Thyroid gland (tissue), 4 donors: ENCODE measurements around the gene MORF4L2. TPM values are rescaled to one million over a fixed set of nuclear protein-coding genes. Genes with fewer than 3 reads are reported as not detected.
"Not testable (repeated sequence)": the region's sequence is repeated elsewhere in the genome, so short reads cannot be mapped to it uniquely, and the experiment has no call there.

Source experiments
- DNase-seq, 2 donors: peaks; one replicate each; pipeline ENCODE4 v3.0.0-alpha.2; 2019
- H3K27ac ChIP-seq, 3 donors: fragments of 200-600 bp; sonication (generic); 1 replicate in 2 of 3; 2 replicates in 1 of 3; pipeline ENCODE4 v1.5.1; 2016 to 2019; ENCODE audit warnings: mild to moderate bottlenecking in 1 of 3, moderate library complexity in 1 of 3
- H3K27me3 ChIP-seq: fragments of 200-600 bp; sonication (generic); one replicate; pipeline ENCODE4 v1.5.1; 2019
- H3K36me3 ChIP-seq, 2 donors: fragments of 200-600 bp; sonication (generic); one replicate each; pipeline ENCODE4 v1.5.1; 2016 to 2019
- H3K4me1 ChIP-seq, 2 donors: fragments of 200-600 bp; sonication (generic); one replicate each; pipeline ENCODE4 v1.5.1; 2017 to 2019
- H3K4me3 ChIP-seq, 3 donors: fragments of 200-600 bp; sonication (generic); replicated peaks in 1 of 3; 1 replicate in 2 of 3; 2 replicates in 1 of 3; pipeline ENCODE4 v1.5.1; 2016; ENCODE audit warnings: mild to moderate bottlenecking in 1 of 3
- H3K9me3 ChIP-seq: fragments of 200-600 bp; sonication (generic); one replicate; pipeline ENCODE4 v1.5.1; 2017
- POLR2A ChIP-seq, 2 donors: fragments of 450-650 bp; IDR thresholded peaks; one replicate each; pipeline ENCODE4 v1.6.1; 2017; ENCODE audit warnings: antibody characterized with exemption in 2 of 2, mild to moderate bottlenecking in 2 of 2, moderate library complexity in 1 of 2
- WGBS, 2 donors: methylation state at CpG; one replicate each; pipeline ENCODE4 v1.1.5; 2017; 5-methylcytosine and 5-hydroxymethylcytosine counted together
- intact Hi-C: fragments of 100-400 bp; cut with DNase I; formaldehyde crosslinking; loops from one replicate; pipeline ENCODE4 v1.15.1; 2023
- total RNA-seq, 4 donors: library from RNA; depleted of rRNA; stranded (reverse); fragments of >200 nt; gene quantifications; one replicate each; pipeline ENCODE4 v1.2.3, GENCODE V29; 2016
- TF ChIP-seq, protein P1 (sequence below), 6 experiments: fragments of 200-600 bp in 3 of 6; fragments of 450-650 bp in 3 of 6; sonication (generic) in 3 of 6; IDR thresholded peaks; one replicate each; pipeline ENCODE4 v1.5.1; 2016 to 2019; ENCODE audit warnings: antibody characterized with exemption in 6 of 6, mild to moderate bottlenecking in 2 of 6, inconsistent platforms in 1 of 6, moderate library complexity in 1 of 6

MORF4L2 gene
- total RNA-seq, 4 donors from 2014 or later, result 273 to 382 (median 361) TPM

DNA sequence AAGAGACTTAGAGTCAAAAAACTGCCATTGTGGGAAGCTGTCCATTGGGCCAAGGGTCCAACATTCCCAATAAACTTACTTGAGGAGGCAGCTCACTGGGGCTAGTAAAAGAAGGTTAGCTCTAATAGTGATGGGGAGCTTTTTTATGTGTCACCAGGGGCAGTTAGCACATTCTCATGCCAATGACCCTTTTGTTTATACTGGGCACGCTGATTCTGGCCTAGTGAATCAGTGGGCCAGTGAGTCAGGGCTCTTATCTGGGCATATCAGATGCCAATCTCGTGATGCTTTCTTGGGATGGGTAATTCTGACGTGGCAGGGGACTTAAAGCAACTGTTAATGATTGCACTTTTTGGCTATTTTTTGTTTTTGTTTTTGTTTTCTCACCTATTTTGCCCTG lies 29.9 kb downstream of the MORF4L2 start:
- intact Hi-C loops, result no loop called here

DNA sequence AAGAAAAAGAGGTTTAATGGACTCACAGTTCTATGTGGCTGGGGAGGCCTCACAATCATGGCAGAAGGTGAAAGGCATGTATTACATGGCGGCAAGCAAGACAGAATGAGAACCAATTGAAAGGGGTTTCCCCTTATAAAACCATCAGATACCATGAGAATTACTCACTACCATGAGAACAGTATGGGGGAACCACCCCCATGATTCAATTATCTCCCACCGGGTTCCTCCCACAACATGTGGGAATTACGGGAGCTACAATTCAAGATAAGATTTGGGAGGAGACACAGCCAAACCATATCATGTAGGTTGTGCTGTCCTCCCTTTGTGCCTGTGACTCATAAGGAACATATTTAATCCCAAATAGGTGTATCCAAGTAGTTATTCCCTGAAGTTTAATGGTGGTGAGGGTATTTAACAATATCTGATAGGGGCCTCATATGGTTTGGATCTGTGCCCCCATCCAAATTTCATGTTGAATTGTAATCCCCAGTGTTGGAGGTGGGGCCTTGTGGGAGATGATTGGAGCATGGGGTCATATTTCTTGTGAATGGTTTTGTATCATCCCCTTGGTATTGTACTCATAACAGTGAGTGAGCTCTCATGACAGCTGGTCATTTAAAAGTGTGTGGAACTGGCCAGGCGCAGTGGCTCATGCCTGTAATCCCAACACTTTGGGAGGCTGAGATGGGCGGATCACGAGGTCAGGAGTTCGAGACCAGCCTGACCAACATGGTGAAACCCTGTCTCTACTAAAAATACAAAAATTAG lies 31.1 kb downstream of the MORF4L2 start:
- WGBS, 2 donors, result 93 to 100% methylated on average over 3 to 7 of the region's 7 CpGs
- DNase-seq, H3K4me3 ChIP-seq, H3K9me3 ChIP-seq, H3K4me1 ChIP-seq, H3K27ac ChIP-seq, H3K27me3 ChIP-seq, intact Hi-C loops, H3K36me3 ChIP-seq: not testable (repeated sequence)

More for the DNA sequence above, 29.9 kb downstream of the MORF4L2 start:
- H3K27ac ChIP-seq, result no peak overlapping the region
- no peak overlapping the region for H3K4me3 ChIP-seq
- 53 to 62% methylated on average over 3 of the region's 3 CpGs for WGBS, 2 donors
- no peaks in the 10 kb centered on the region for H3K9me3 ChIP-seq
- H3K36me3 ChIP-seq, result no peaks in the 10 kb centered on the region
- no peaks in the 10 kb centered on the region for H3K27me3 ChIP-seq
- DNase-seq, result no peak
- no peaks in the 10 kb centered on the region for H3K4me1 ChIP-seq
- TF ChIP-seq, protein P1, sequence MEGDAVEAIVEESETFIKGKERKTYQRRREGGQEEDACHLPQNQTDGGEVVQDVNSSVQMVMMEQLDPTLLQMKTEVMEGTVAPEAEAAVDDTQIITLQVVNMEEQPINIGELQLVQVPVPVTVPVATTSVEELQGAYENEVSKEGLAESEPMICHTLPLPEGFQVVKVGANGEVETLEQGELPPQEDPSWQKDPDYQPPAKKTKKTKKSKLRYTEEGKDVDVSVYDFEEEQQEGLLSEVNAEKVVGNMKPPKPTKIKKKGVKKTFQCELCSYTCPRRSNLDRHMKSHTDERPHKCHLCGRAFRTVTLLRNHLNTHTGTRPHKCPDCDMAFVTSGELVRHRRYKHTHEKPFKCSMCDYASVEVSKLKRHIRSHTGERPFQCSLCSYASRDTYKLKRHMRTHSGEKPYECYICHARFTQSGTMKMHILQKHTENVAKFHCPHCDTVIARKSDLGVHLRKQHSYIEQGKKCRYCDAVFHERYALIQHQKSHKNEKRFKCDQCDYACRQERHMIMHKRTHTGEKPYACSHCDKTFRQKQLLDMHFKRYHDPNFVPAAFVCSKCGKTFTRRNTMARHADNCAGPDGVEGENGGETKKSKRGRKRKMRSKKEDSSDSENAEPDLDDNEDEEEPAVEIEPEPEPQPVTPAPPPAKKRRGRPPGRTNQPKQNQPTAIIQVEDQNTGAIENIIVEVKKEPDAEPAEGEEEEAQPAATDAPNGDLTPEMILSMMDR (IDR thresholded peaks at IDR 0.05), result no peak
- no peak for TF ChIP-seq POLR2A (IDR thresholded peaks at IDR 0.05)

DNA sequence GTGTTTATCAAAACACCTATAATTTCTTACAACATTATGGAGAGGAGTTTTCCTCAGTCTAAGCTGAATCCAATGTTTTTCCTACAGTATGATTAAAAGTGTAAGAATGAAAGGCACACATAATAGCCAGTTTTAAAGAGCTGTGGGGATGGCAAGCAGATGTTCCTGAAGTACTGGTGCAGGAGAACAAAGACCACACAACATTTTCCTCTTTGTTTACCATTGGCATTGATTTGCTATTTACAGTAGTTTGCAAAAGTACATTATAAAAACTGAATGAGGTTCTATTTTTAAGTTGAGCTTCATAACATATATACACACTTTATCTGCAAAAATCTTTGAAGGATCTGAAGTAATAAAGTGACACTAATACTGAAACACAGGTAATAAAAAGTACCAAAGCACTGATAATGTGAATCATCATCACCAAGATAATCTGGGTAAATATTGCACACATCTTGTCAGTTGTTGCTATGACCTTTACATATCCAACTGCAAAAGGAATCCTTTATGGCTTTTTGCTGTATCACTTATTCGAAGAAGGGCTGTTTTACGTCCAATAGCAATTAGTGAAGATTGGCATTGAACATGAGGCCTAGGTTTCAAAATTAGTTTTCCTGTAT lies 35.2 kb downstream of the MORF4L2 start:
- no peak for DNase-seq
- Histone ChIP-seq H3K4me3 (no peak overlapping the region), H3K9me3 (no peaks in the 10 kb centered on the region), H3K27me3 (no peaks in the 10 kb centered on the region), H3K4me1 (no peaks in the 10 kb centered on the region), H3K27ac (no peak overlapping the region), H3K36me3 (no peaks in the 10 kb centered on the region)
- intact Hi-C loops, result no loop called here
- 93 to 97% methylated on average over 2 of the region's 2 CpGs for WGBS, 2 donors
- no peak for TF ChIP-seq POLR2A (IDR thresholded peaks at IDR 0.05)
- TF ChIP-seq, protein P1 (IDR thresholded peaks at IDR 0.05), result no peak

DNA sequence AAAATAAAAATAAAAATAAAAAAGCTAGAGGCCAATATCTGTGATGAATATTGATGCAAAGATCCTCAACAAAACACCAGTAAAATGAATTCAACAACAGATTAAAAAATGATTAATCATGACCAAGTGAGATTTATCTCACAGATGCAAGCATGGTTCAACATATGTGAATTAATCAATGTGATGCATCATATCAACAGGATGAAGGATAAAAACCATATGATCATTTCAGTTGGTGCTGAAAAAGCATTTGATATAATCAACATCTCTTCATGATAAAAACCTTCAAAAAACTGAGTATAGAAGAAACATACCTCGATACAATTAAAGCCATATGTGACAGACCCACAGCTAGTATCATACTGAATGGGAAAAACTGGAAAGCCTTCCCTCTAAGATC lies 38.9 kb downstream of the MORF4L2 start:
- WGBS, 2 donors, result 76 to 78% methylated on average over 1 of the region's 1 CpG
- no peak for TF ChIP-seq POLR2A (IDR thresholded peaks at IDR 0.05)
- TF ChIP-seq, protein P1 (IDR thresholded peaks at IDR 0.05), result no peak
- no peaks in the 10 kb centered on the region for H3K9me3 ChIP-seq

DNA sequence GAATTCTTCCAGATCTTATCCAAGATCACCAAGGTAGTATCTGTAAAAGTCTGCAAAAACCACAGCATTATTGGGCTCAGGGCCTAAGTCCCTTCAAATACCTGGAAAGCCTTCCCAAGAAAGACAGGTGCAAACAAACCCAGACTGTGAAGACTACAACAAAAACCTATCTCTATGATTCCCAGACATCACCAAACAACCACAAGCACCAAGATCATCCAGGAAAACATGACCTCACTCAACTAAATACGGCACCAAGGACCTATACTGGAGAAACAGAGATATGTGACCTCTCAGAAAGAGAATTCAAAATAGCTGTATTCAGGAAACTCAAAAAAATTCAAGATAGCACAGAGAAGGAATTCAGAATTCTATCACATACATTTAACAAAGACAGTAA lies 42.4 kb downstream of the MORF4L2 start:
- intact Hi-C loops, result no loop called here
- Histone ChIP-seq H3K36me3 (no peaks in the 10 kb centered on the region), H3K4me3 (no peak overlapping the region), H3K27me3 (no peaks in the 10 kb centered on the region), H3K27ac (no peak overlapping the region), H3K4me1 (no peaks in the 10 kb centered on the region), H3K9me3 (no peaks in the 10 kb centered on the region)
- WGBS, 2 donors, result 90 to 100% methylated on average over 1 of the region's 1 CpG
- TF ChIP-seq, protein P1 (IDR thresholded peaks at IDR 0.05), result no peak
- no peak for TF ChIP-seq POLR2A (IDR thresholded peaks at IDR 0.05)
- no peak for DNase-seq

More for the DNA sequence above, 38.9 kb downstream of the MORF4L2 start:
- Histone ChIP-seq H3K27ac (no peak overlapping the region), H3K27me3 (no peaks in the 10 kb centered on the region), H3K36me3 (no peaks in the 10 kb centered on the region), H3K4me1 (no peaks in the 10 kb centered on the region), H3K4me3 (no peak overlapping the region)
- intact Hi-C loops, result no loop called here
- no peak for DNase-seq
